ENCODE results near the gene SMIM9.

Gene SMIM9

DNA sequence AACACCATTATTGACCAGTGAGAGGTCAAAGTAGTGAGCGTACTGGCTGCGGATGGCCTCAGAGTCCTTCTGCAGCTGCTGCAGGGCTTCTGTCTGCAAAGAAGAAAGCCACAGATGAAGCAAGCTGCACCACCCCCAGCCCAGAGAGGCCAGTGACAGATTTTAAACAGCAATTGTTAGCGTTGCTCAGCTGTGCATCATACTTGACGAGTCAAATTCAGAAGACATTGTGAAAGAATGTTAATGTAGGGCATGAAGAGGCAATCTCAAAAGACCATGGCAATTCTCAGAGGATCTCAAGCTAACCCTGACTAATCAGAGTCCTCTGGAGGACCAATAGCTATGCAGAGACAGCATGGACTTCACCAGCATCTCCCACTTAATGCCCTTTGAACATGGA, 55.2 kb downstream of the SMIM9 start:
- DNase-seq, result no peak

DNA sequence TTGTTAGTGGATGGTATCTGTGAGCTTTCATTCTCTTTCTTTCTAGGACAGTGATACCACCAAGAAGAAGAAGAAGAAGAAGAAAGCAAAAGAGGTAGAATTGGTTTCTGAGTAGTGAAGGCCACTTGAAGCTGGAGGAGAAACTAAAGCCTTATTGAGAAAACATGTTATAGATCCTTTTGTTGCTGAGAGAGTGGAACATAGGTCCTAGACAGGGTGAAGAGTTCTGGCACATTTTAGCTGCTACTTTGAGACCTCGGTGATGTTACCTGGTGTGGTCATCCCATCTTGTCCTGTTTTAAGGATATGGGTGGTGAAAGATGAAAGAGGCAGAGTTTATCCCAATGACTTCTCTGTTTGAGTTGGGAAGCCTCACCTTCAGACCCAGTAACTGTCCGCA, 57.7 kb downstream of the SMIM9 start:
- DNase-seq, result no peak

DNA sequence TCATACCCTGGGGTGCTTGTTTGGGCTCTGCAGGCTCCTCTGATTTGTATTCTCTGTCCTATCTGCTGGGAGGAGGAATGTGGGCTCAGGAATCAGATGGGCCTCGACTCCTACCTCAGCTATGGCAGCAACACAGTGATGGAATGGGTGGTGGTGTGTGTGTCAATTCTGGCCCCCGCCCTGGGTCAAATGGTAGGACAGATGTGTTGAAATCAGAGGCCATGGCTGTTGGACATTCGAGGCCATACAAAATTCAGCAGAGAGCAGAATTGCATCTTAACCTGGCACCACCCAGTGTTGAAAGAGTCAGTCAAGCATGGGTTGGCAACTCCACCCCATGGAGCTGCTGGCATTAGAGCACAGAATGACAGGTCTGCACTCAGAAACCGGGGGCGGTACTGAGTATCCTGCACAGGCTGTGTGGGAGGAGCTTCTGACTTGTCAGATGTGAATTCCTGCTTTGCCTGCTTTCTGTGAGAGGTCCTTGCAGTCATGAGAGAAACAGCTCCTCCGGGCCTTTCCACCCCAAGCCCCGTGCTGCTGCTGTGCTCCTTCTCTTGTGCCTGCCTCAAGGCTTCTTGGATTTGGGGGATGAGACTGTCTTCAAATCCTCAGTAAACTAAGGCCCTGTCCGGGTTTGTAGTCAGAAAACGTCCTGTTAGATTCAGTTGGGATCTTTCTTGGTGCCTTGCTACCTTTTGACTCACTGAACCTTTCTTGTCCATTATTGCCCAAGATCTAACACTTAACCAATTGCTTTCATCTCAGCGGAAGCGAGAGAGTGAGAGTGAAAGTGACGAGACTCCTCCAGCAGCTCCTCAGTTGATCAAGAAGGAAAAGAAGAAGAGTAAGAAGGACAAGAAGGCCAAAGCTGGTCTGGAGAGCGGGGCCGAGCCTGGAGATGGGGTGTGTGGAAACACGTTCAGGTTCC, 58.8 kb downstream of the SMIM9 start:
- DNase-seq, result no peak

DNA sequence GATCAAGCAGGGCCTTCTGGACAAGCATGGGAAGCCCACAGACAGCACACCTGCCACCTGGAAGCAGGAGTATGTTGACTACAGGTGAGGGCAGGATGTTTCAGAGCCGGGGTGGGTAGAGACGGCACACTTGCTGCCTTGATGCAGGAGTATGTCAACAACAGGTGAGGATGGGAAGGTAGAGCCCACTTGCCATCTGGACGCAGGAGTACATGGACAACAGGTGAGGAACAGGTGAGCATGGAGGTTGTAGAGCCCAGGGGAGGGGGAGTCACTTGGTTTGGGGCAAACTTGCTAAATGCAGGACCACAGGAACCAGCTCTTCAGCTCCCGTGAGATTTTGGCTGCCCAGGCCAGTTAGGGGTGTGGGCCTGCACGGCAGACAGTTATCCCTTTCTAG, 59.8 kb downstream of the SMIM9 start:
- no peak for DNase-seq

Measured in NCI-H1092 (cell line).